Nephron progenitor cell (in vitro differentiated cells): ENCODE measurements around the gene CYP1B1.

Source experiments
- DNase-seq: peaks from one replicate; pipeline ENCODE4 v3.0.0; 2021
- H3K27ac Mint-ChIP-seq: 2 replicates; pipeline ENCODE4 v1.8.0; 2021; ENCODE audit warnings: mild to moderate bottlenecking, moderate library complexity, mixed read lengths
- H3K27me3 Mint-ChIP-seq: 2 replicates; pipeline ENCODE4 v1.8.0; 2021; ENCODE audit warnings: mild to moderate bottlenecking, low read depth, mixed read lengths; ENCODE audit not compliant: poor library complexity
- H3K36me3 Mint-ChIP-seq: 2 replicates; pipeline ENCODE4 v1.8.0; 2021; ENCODE audit warnings: low read depth, mixed read lengths
- H3K4me1 Mint-ChIP-seq: 2 replicates; pipeline ENCODE4 v1.8.0; 2021; ENCODE audit warnings: mixed read lengths
- H3K4me3 Mint-ChIP-seq: 2 replicates; pipeline ENCODE4 v1.8.0; 2021; ENCODE audit warnings: mild to moderate bottlenecking, moderate library complexity, mixed read lengths
- H3K9me3 Mint-ChIP-seq: 2 replicates; pipeline ENCODE4 v1.8.0; 2021; ENCODE audit warnings: mild to moderate bottlenecking, moderate library complexity, mixed read lengths
- CTCF ChIP-seq: fragments of 200-600 bp; sonication (generic); IDR thresholded peaks from 2 replicates; pipeline ENCODE4 v1.5.0; 2021; ENCODE audit warnings: antibody characterized with exemption

CYP1B1 gene

DNA sequence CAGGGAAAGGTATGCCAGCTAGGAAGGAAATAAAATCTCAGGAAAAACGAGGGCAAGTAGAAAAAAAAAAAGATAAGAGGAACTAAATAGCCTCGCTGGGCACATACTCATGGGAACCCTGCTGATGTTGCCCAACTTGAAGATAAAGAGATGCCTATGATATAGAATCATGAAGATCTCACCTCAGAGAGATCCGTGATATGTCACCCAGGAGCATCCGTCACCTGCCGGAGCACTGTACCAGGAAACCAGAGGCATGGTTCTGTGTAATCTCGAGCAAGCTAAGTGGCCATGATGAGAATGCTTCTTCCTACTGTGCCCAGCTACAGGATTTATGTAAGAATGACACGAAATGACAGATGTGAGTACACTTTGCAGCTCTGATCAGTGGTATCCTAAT, 40.0 kb downstream of the CYP1B1 start:
- H3K9me3 Mint-ChIP-seq: peaks cover under 1% of the 10 kb centered on the region

GRCh38 chr2:38033646-38034045, 42.3 kb downstream of the CYP1B1 start:
- Mint-ChIP-seq H3K4me1 (peaks cover 19% of the 10 kb centered on the region), H3K27ac (no peak overlapping the region), H3K36me3 (no peaks in the 10 kb centered on the region), H3K4me3 (no peak overlapping the region), H3K9me3 (no peaks in the 10 kb centered on the region), H3K27me3 (peaks cover 25% of the 10 kb centered on the region)
- TF ChIP-seq CTCF: no peak
- no peak for DNase-seq

More for the DNA sequence above, 40.0 kb downstream of the CYP1B1 start:
- DNase-seq: no peak
- Mint-ChIP-seq H3K36me3 (no peaks in the 10 kb centered on the region), H3K27me3 (peaks cover 35% of the 10 kb centered on the region), H3K4me1 (peaks cover 10% of the 10 kb centered on the region), H3K4me3 (no peak overlapping the region), H3K27ac (no peak overlapping the region)
- TF ChIP-seq CTCF: no peak

DNA sequence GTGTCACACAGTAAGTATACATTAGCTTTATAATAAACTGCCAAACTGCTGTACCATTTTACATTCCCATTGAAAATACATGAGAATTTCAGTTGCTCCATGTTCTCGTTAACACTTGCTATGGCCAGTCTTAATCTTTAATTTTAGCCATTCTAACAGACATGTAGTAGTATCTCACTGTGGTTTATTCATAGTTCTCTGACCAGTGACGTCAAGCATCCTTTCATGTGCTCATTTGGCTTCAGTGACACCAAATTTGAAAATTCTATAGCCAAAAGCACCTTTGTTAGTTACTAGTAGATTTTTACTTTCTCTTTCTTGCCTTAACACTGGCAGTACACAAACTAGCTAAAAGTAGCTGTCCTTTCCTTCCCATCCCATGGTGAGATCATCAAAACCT, 43.0 kb downstream of the CYP1B1 start:
- H3K9me3 Mint-ChIP-seq: no peaks in the 10 kb centered on the region
- H3K27ac Mint-ChIP-seq: no peak overlapping the region
- no peaks in the 10 kb centered on the region for H3K36me3 Mint-ChIP-seq
- H3K4me3 Mint-ChIP-seq: no peak overlapping the region
- peaks cover 21% of the 10 kb centered on the region for H3K4me1 Mint-ChIP-seq
- no peak for DNase-seq
- no peak for TF ChIP-seq CTCF
- peaks cover 20% of the 10 kb centered on the region for H3K27me3 Mint-ChIP-seq

- no peaks in the 10 kb centered on the region for H3K36me3 Mint-ChIP-seq
- TF ChIP-seq CTCF: no peak
- no peak overlapping the region for H3K27ac Mint-ChIP-seq
- H3K9me3 Mint-ChIP-seq: no peaks in the 10 kb centered on the region
- DNase-seq: no peak
- peaks cover 7% of the 10 kb centered on the region for H3K27me3 Mint-ChIP-seq
- no peak overlapping the region for H3K4me3 Mint-ChIP-seq
- peaks cover 21% of the 10 kb centered on the region for H3K4me1 Mint-ChIP-seq
These were observed 45.2 kb downstream of the CYP1B1 start for GRCh38 chr2:38030635-38031355.

- H3K36me3 Mint-ChIP-seq: no peaks in the 10 kb centered on the region
These were observed 46.4 kb downstream of the CYP1B1 start for GRCh38 chr2:38029512-38029911.

More at GRCh38 chr2:38029512-38029911, 46.4 kb downstream of the CYP1B1 start:
- no peaks in the 10 kb centered on the region for H3K27me3 Mint-ChIP-seq
- no peak for TF ChIP-seq CTCF
- peaks cover 3% of the 10 kb centered on the region for H3K9me3 Mint-ChIP-seq
- no peak overlapping the region for H3K4me3 Mint-ChIP-seq
- no peak overlapping the region for H3K27ac Mint-ChIP-seq
- DNase-seq: no peak
- peaks cover 21% of the 10 kb centered on the region for H3K4me1 Mint-ChIP-seq
